Measurements from ENCODE around the gene ADGRL1. TPM values are rescaled to one million over a fixed set of nuclear protein-coding genes. Genes with fewer than 3 reads are reported as not detected.
"Not testable (repeated sequence)": the region's sequence is repeated elsewhere in the genome, so short reads cannot be mapped to it uniquely, and the experiment has no call there.

The ADGRL1 gene
- total RNA-seq, 3 donors from 2014 or later, result 11.2 to 14.7 (median 11.6) TPM

- H3K4me3 ChIP-seq, result peak overlapping the region; percentile 42 to 97 (median 81)
- intact Hi-C loops (cut with DNase I; ENCODE audit: low total_unique reads); H3K9me3 ChIP-seq; H3K4me1 ChIP-seq; H3K36me3 ChIP-seq; H3K27me3 ChIP-seq: not testable (repeated sequence)
- H3K27ac ChIP-seq, result peak overlapping the region; percentile 59 to 68
- TF ChIP-seq POLR2AphosphoS5 (IDR thresholded peaks at IDR 0.05), result peak in 2 of 3 donors; percentile 20 to 50
- peak; percentile 87 to 90 for DNase-seq (ENCODE audit: low spot score in 2 of 2)
Observed at GRCh38 chr19:14206737-14207726, 1.1 kb upstream of the ADGRL1 start.

GRCh38 chr19:14206308-14206707 is 339 bp upstream of the ADGRL1 start:
- Histone ChIP-seq H3K27ac (peak overlapping the region in 1 of 2 donors; percentile 59), H3K4me3 (peak overlapping the region; percentile 50 to 97 (median 81))
- H3K36me3 ChIP-seq; H3K9me3 ChIP-seq; DNase-seq (ENCODE audit: low spot score in 2 of 2); H3K4me1 ChIP-seq; intact Hi-C loops (cut with DNase I; ENCODE audit: low total_unique reads); H3K27me3 ChIP-seq: not testable (repeated sequence)

DNA sequence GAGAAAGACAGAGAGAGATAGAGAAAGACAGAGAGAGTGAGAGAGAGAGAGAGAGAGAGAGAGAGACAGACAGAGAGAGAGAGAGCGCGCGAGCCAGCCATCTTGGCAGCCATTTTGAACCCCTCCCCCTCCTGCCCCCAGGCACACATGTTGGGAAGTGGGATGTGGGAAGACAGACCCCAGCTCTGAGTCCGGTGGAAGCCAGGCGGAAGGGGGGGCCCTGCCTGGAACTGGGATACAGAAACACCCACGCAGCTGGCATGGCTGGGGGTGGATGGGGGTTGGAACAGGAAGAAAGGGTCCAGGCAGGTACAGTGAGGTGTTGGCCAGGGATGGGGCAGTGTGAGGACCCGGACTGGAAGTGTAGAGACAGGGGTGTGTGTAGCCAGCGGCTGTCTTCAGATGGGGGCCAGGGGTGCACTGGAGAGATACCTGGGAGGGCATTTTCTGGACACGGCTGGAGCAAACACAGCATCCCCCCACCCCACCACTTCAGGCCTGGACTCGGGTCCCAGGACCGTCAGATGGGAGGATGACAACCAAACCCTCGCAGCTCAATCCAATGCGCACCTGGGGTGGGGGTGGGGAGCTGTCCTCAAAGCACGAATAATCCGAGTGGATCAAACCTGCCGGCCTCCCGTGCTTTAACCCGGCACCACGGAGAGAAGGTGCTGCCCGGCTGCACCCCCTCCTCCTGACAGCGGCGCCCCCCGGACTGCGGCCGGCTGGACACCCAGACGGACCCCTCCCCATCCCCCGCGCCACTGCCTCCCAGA is 1.1 kb downstream of the ADGRL1 start:
- not testable (repeated sequence) for H3K9me3 ChIP-seq; DNase-seq (ENCODE audit: low spot score in 2 of 2); H3K27me3 ChIP-seq; H3K36me3 ChIP-seq; H3K4me1 ChIP-seq
- H3K4me3 ChIP-seq, result peak overlapping the region; percentile 50 to 97 (median 81)
- H3K27ac ChIP-seq, result peak overlapping the region in 1 of 2 donors; percentile 29
- intact Hi-C loops (cut with DNase I; ENCODE audit: low total_unique reads), result loop anchor here (5.0 kb wide), 1 partner anchor 987 kb away; no protein-coding TSS in a partner anchor

DNA sequence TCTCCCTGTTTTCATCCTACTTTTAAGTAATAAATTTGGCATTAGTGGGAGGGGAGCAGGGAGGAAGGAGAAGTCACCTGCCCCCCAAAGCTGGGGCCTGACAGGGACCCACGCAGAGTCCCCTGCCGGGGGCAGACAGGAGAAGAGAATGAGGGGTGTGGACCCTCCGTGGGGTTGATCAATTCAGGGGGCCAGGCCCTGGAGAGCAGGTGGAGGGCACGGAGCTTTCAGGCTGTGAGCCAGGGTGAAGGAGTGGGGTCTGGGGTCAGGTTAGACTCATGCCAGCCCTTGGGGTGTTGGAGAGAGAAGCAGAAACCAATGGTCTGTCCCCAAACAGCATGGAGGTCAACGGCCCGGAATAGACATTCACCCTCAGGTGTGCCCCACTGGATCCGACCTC is 1.8 kb downstream of the ADGRL1 start:
- intact Hi-C loops (cut with DNase I; ENCODE audit: low total_unique reads), result loop anchor here (5.0 kb wide), 1 partner anchor 988 kb away; no protein-coding TSS in a partner anchor
- not testable (repeated sequence) for H3K27ac ChIP-seq; H3K36me3 ChIP-seq; H3K4me1 ChIP-seq; DNase-seq (ENCODE audit: low spot score in 2 of 2); H3K27me3 ChIP-seq; H3K9me3 ChIP-seq
- H3K4me3 ChIP-seq, result peak overlapping the region in 2 of 3 donors; percentile 81 to 97

- H3K4me3 ChIP-seq, result peak overlapping the region in 1 of 3 donors; percentile 5
- DNase-seq (ENCODE audit: low spot score in 2 of 2); H3K27ac ChIP-seq; H3K36me3 ChIP-seq; H3K9me3 ChIP-seq; H3K4me1 ChIP-seq; H3K27me3 ChIP-seq: not testable (repeated sequence)
- intact Hi-C loops (cut with DNase I; ENCODE audit: low total_unique reads), result loop anchor here (5.0 kb wide), 1 partner anchor 989 kb away; no protein-coding TSS in a partner anchor
Observed at GRCh38 chr19:14203788-14204187, 2.2 kb downstream of the ADGRL1 start.

- H3K4me3 ChIP-seq, result no peak overlapping the region
- TF ChIP-seq POLR2A (IDR thresholded peaks at IDR 0.05), result no peak
- TF ChIP-seq CTCF (IDR thresholded peaks at IDR 0.05), result no peak
- no peak for TF ChIP-seq POLR2AphosphoS5 (IDR thresholded peaks at IDR 0.05)
- peaks cover 0 to 10% of the 10 kb centered on the region in 2 donors for H3K4me1 ChIP-seq
- no peaks in the 10 kb centered on the region for H3K36me3 ChIP-seq
- no peaks in the 10 kb centered on the region for H3K9me3 ChIP-seq
- DNase-seq (ENCODE audit: low spot score in 2 of 2), result no peak
- no peaks in the 10 kb centered on the region for H3K27me3 ChIP-seq
- intact Hi-C loops (cut with DNase I; ENCODE audit: low total_unique reads), result loop anchor here (5.0 kb wide), 1 partner anchor 989 kb away; no protein-coding TSS in a partner anchor
- H3K27ac ChIP-seq, result no peak overlapping the region
Observed at GRCh38 chr19:14203177-14203576, 2.8 kb downstream of the ADGRL1 start.

- H3K36me3 ChIP-seq; H3K4me1 ChIP-seq; DNase-seq (ENCODE audit: low spot score in 2 of 2); H3K4me3 ChIP-seq; H3K9me3 ChIP-seq; H3K27ac ChIP-seq; H3K27me3 ChIP-seq: not testable (repeated sequence)
- intact Hi-C loops (cut with DNase I; ENCODE audit: low total_unique reads), result loop anchor here (5.0 kb wide), 1 partner anchor 991 kb away; no protein-coding TSS in a partner anchor
Observed at GRCh38 chr19:14201481-14201880, 4.5 kb downstream of the ADGRL1 start.

Data from breast epithelium (tissue), 4 donors.